Activated T-cell treated with anti-CD3 and anti-CD28 coated beads, Interleukin-2, amount 50 U/mL, for 72 hours (primary cell): ENCODE data around the gene BLVRB. TPM values are rescaled to one million over a fixed set of nuclear protein-coding genes. Genes with fewer than 3 reads are reported as not detected.
"Not testable (repeated sequence)": the region's sequence is repeated elsewhere in the genome, so short reads cannot be mapped to it uniquely, and the experiment has no call there.

ENCODE experiments used
- ATAC-seq, 2 donors: fragments of 150-1000 bp; cut with Tn5 transposase; replicated peaks in 1 of 2; 2 replicates each; pipeline ENCODE4 v1.10.0; 2021; ENCODE audit warnings: moderate library complexity in 2 of 2, mild to moderate bottlenecking in 1 of 2
- DNase-seq, 2 donors: peaks; one replicate each; pipeline ENCODE4 v3.0.0; 2021 to 2022; ENCODE audit warnings: mixed read lengths in 1 of 2
- H3K27ac Mint-ChIP-seq: one replicate; pipeline ENCODE4 v1.8.0; 2022; ENCODE audit warnings: mild to moderate bottlenecking, moderate library complexity, mixed read lengths
- H3K27me3 Mint-ChIP-seq: one replicate; pipeline ENCODE4 v1.8.0; 2022; ENCODE audit warnings: low read depth, mixed read lengths
- H3K36me3 Mint-ChIP-seq, 2 donors: one replicate each; pipeline ENCODE4 v1.8.0; 2022; ENCODE audit warnings: mixed read lengths in 2 of 2, mild to moderate bottlenecking in 1 of 2; ENCODE audit not compliant: insufficient read depth in 2 of 2
- H3K4me1 Mint-ChIP-seq: one replicate; pipeline ENCODE4 v1.8.0; 2022; ENCODE audit warnings: low read depth, mixed read lengths
- H3K4me3 Mint-ChIP-seq, 2 donors: one replicate each; pipeline ENCODE4 v1.8.0; 2022; ENCODE audit warnings: mild to moderate bottlenecking in 2 of 2, mixed read lengths in 2 of 2, moderate library complexity in 2 of 2
- H3K9me3 Mint-ChIP-seq, 2 donors: one replicate each; pipeline ENCODE4 v1.8.0; 2022; ENCODE audit warnings: mixed read lengths in 2 of 2
- total RNA-seq, 2 donors: library from RNA; stranded (reverse); gene quantifications; one replicate each; pipeline ENCODE4 v1.2.3, GENCODE V29; 2022

Gene BLVRB
- total RNA-seq, 2 donors from 2014 or later, result 40.7 to 51.0 TPM

- ATAC-seq (no peak), DNase-seq (no peak)
- Mint-ChIP-seq H3K36me3 (no peaks in the 10 kb centered on the region), H3K27me3 (peaks cover 8% of the 10 kb centered on the region), H3K4me1 (no peaks in the 10 kb centered on the region), H3K9me3 (no peaks in the 10 kb centered on the region), H3K4me3 (no peak overlapping the region), H3K27ac (no peak overlapping the region)
These were observed 36.5 kb upstream of the BLVRB start for GRCh38 chr19:40502081-40502480.

DNA sequence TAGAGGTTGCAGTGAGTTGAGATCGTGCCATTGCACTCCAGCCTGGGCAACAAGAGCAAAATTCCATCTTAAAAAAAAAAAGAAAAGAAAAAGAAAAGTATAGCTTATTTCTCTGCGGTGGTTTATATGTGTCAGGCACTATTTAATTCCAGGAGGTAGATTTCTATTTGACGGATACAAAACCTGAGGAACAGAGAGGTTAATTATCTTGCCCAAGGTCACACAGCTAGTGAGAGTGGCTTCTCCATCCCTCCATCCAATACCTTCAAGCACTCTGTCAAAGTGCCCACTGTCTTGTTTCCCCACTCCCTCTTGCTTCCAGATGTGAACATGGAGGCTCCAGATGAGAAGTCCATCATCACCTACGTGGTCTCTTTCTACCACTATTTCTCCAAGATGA is 36.1 kb upstream of the BLVRB start:
- Mint-ChIP-seq H3K36me3 (no peaks in the 10 kb centered on the region), H3K9me3 (no peaks in the 10 kb centered on the region), H3K27me3 (peaks cover 8% of the 10 kb centered on the region), H3K4me1 (no peaks in the 10 kb centered on the region), H3K27ac (no peak overlapping the region), H3K4me3 (no peak overlapping the region)
- no peak for ATAC-seq
- no peak for DNase-seq

DNA sequence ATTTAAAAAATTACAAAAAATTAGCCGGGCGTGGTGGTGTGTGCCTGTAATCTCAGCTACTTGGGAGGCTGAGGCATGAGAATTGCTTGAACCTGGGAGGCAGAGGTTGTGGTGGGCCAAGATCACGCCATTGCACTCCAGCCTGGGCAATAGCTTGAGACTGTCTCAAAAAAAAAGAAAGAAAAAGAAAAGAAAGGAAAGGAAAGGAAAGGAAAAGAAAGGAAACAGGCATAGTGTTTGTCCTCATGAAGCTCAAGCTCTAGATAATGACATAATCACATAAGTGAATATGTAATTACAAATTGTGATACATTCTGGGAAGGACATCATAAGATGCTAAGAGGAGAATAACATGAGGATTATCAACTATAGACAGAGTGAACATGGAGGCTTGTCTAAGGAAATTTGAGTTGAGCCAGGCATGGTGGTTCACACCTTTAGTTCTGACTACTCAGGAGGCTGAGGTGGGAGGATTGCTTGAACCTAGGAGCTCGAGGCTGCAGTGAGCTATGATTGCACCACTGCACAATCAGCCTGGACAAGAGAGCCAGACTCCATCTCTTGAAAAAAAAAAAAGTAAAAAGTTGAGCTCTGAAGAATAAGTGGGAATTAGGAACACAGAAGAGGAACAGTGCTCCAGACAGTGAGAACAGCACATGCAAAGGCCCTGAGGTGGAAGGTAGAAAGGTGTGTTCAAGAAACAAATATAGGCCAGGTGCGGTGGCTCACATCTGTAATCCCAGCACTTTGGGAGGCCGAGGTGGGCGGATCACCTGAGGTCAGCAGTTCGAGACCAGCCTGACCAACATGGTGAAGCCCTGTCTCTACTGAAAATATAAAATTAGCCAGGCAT is 35.4 kb upstream of the BLVRB start:
- not testable (repeated sequence) for H3K4me1 Mint-ChIP-seq, H3K27me3 Mint-ChIP-seq, ATAC-seq, H3K9me3 Mint-ChIP-seq, H3K27ac Mint-ChIP-seq, H3K36me3 Mint-ChIP-seq, DNase-seq, H3K4me3 Mint-ChIP-seq

- Mint-ChIP-seq H3K4me3 (no peak overlapping the region), H3K27me3 (peaks cover 14% of the 10 kb centered on the region), H3K27ac (no peak overlapping the region), H3K36me3 (no peaks in the 10 kb centered on the region), H3K9me3 (no peaks in the 10 kb centered on the region), H3K4me1 (no peaks in the 10 kb centered on the region)
- no peak for DNase-seq
- no peak for ATAC-seq
These were observed 33.8 kb upstream of the BLVRB start for GRCh38 chr19:40499320-40499719.

DNA sequence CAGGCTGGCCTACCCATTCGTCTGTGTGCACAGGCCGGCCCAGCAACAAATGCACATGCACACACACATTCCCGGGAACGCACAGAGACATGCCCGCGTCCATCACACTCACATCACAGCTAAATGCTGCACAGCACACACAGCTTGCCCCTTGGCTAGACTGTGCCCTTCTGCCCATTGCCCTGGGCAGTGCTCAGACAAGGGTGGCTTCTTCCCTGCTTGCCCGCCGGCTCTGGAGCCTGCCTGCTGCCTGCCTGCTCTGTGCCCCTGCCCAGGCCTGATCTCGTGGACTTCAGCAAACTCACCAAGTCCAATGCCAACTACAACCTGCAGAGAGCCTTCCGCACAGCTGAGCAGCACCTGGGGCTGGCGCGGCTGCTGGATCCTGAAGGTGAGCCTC is 31.7 kb upstream of the BLVRB start:
- ATAC-seq, result no peak

GRCh38 chr19:40494191-40494838 is 28.8 kb upstream of the BLVRB start:
- H3K27me3 Mint-ChIP-seq, result peaks cover 19% of the 10 kb centered on the region

More for the DNA sequence above, 31.7 kb upstream of the BLVRB start:
- Mint-ChIP-seq H3K4me1 (no peaks in the 10 kb centered on the region), H3K36me3 (no peaks in the 10 kb centered on the region), H3K9me3 (no peaks in the 10 kb centered on the region), H3K4me3 (no peak overlapping the region), H3K27ac (no peak overlapping the region), H3K27me3 (peaks cover 24% of the 10 kb centered on the region)
- DNase-seq, result no peak

DNA sequence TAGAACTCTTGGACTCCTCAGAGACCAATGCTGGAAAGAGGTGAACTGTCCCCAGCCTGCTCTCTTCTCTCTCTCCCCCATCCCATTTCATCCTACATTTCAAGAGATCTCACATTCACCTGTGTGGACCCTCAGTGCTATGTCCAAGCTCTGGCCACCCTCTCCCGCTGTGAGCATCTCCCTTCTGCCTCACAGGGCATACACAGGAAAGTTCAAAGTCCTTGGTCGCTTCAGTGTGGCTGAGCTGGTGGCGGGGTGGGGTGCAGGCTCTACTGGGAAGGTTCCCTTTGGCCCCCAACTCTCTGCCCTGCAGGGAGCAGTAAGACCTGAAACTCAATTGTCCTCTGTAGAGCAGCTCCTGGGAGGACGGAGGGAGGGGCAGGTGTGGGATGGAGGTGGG is 28.2 kb upstream of the BLVRB start:
- H3K36me3 Mint-ChIP-seq, result no peaks in the 10 kb centered on the region
- no peaks in the 10 kb centered on the region for H3K9me3 Mint-ChIP-seq
- H3K4me3 Mint-ChIP-seq, result no peak overlapping the region
- no peaks in the 10 kb centered on the region for H3K4me1 Mint-ChIP-seq
- no peak for ATAC-seq
- H3K27me3 Mint-ChIP-seq, result peaks cover 19% of the 10 kb centered on the region
- H3K27ac Mint-ChIP-seq, result no peak overlapping the region
- no peak for DNase-seq

More at GRCh38 chr19:40494191-40494838, 28.8 kb upstream of the BLVRB start:
- H3K27ac Mint-ChIP-seq, result no peak overlapping the region
- H3K9me3 Mint-ChIP-seq, result no peaks in the 10 kb centered on the region
- H3K36me3 Mint-ChIP-seq, result no peaks in the 10 kb centered on the region
- H3K4me1 Mint-ChIP-seq, result no peaks in the 10 kb centered on the region
- no peak overlapping the region for H3K4me3 Mint-ChIP-seq
- DNase-seq, result no peak
- no peak for ATAC-seq

GRCh38 chr19:40492274-40492673 is 26.7 kb upstream of the BLVRB start:
- Mint-ChIP-seq H3K36me3 (no peaks in the 10 kb centered on the region), H3K27me3 (peaks cover 29% of the 10 kb centered on the region), H3K27ac (no peak overlapping the region), H3K4me1 (peaks cover 11% of the 10 kb centered on the region), H3K4me3 (no peak overlapping the region), H3K9me3 (no peaks in the 10 kb centered on the region)
- ATAC-seq (no peak), DNase-seq (no peak)

DNA sequence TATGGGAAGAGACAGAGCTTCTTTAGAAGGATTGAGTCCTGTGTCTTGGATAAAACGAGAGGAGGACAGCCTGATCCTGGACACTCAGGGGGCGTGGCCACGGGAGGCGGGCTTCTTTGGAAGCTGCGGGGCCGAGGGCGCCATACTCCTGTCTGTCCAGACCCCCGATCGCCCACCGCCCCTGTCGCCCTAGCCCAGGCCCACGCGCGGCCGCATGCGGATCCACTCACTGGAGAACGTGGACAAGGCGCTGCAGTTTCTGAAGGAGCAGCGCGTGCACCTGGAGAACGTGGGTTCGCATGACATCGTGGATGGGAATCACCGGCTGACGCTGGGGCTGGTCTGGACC is 24.3 kb upstream of the BLVRB start:
- DNase-seq (no peak), ATAC-seq (no peak)
- peaks cover 33% of the 10 kb centered on the region for H3K27me3 Mint-ChIP-seq
- peaks cover 15% of the 10 kb centered on the region for H3K4me1 Mint-ChIP-seq
- H3K27ac Mint-ChIP-seq, result no peak overlapping the region
- no peaks in the 10 kb centered on the region for H3K36me3 Mint-ChIP-seq
- H3K4me3 Mint-ChIP-seq, result no peak overlapping the region
- no peaks in the 10 kb centered on the region for H3K9me3 Mint-ChIP-seq

DNA sequence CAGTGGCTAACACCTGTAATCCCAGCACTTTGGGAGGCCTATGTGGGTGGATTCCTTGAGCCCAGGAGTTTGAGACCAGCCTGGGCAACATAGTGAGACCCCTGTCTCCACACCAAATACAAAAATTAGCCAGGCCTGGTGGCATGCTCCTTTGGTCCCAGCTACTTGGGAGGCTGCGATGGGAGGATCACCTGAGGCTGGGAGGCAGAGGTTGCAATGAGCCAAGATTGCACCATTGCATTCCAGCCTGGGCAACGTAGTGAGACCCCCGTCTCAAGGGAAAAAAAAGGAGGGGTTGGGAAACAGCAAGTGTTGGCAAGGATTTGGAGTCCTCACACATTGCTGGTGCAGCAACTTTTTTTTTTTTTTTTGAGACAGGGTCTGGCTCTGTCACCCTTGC is 20.5 kb upstream of the BLVRB start:
- no peak for ATAC-seq
- H3K4me1 Mint-ChIP-seq, result peaks cover 15% of the 10 kb centered on the region
- no peak overlapping the region for H3K4me3 Mint-ChIP-seq
- DNase-seq, result no peak
- no peaks in the 10 kb centered on the region for H3K36me3 Mint-ChIP-seq
- H3K27ac Mint-ChIP-seq, result no peak overlapping the region
- no peaks in the 10 kb centered on the region for H3K9me3 Mint-ChIP-seq
- peaks cover 15% of the 10 kb centered on the region for H3K27me3 Mint-ChIP-seq

DNA sequence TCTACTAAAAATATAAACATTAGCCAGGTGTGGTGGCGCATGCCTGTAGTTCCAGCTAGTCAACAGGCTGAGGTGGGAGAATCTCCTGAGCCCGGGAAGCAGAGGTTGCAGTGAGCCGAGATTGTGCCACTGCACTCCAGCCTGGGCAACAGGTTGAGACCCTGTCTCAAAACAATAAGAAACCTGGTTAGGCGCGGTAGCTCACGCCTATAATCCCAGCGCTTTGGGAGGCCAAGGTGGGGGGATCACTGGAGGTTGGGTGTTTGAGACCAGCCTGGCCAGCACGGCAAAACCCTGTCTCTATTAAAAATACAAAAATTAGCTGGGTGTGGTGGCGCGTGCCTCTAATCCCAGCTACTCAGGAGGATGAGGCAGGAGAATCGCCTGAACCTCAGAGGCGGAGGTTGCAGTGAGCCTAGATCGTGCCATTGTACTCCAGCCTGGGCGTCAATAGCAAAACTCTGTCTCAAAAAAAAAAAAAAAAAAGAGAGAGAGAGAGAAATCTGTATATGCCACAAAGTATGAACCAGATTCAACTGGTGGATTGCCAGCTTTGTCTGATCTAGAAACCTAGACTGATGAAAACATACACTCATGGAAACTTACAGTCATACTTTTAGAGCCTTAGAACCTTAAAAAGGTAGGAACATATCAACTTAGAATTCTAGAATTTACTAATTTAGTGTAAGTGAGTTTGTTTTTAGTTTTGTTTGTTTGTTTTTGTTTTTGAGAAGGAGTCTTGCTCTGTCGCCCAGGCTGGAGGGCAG is 10.5 kb upstream of the BLVRB start:
- not testable (repeated sequence) for H3K36me3 Mint-ChIP-seq, H3K4me1 Mint-ChIP-seq, H3K27me3 Mint-ChIP-seq, H3K27ac Mint-ChIP-seq, H3K9me3 Mint-ChIP-seq, DNase-seq, H3K4me3 Mint-ChIP-seq
- peak; percentile 83 to 89 for ATAC-seq

DNA sequence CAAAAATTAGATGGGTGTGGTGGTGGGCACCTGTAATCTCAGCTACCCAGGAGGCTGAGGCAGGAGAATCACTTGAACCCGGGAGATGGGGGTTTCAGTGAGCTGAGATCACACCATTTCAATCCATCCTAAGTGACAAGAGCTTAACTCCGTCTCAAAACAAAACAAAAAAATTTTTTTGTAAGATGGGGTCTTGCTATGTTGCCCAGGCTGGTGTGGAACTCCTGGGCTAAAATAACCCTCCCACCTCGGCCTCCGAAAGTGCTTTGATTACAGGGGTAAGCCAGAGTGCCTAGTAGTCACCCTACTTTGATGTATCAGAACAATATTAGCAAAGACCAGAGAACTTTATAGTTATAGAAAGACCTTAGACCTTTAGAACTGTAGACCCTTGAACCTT is 9.2 kb upstream of the BLVRB start:
- Mint-ChIP-seq H3K27ac (no peak overlapping the region), H3K36me3 (no peaks in the 10 kb centered on the region), H3K4me3 (no peak overlapping the region), H3K9me3 (no peaks in the 10 kb centered on the region), H3K4me1 (no peaks in the 10 kb centered on the region), H3K27me3 (peaks cover 6% of the 10 kb centered on the region)
- DNase-seq, result no peak
- ATAC-seq, result no peak

DNA sequence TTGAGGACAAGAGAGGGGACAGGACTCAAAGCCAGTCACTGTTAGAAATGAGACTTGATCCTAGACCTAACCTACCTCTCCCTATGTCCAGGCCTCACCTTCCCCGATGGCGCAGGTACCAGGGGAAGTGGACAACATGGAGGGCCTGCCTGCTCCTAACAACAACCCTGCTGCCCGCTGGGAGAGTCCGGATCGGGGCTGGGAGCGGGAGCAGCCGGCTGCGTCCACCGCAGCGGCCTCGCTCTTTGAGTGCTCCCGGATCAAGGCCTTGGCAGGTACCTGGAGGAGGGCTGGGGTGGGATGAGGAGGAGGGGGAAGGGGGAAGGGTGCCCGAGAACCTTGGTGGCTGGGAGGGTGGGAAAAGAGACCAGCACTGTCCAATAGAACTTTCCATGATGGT is 7.0 kb upstream of the BLVRB start:
- H3K4me1 Mint-ChIP-seq, result no peaks in the 10 kb centered on the region
- peaks cover 6% of the 10 kb centered on the region for H3K27me3 Mint-ChIP-seq
- no peaks in the 10 kb centered on the region for H3K36me3 Mint-ChIP-seq
- no peaks in the 10 kb centered on the region for H3K9me3 Mint-ChIP-seq
- no peak overlapping the region for H3K4me3 Mint-ChIP-seq
- DNase-seq (no peak), ATAC-seq (no peak)
- no peak overlapping the region for H3K27ac Mint-ChIP-seq
